ENCODE results near the gene GPR149. TPM values are rescaled to one million over a fixed set of nuclear protein-coding genes. Genes with fewer than 3 reads are reported as not detected.

Gene GPR149
- polyA plus RNA-seq, 1 donor from 2014 or later: 10.7 TPM

DNA sequence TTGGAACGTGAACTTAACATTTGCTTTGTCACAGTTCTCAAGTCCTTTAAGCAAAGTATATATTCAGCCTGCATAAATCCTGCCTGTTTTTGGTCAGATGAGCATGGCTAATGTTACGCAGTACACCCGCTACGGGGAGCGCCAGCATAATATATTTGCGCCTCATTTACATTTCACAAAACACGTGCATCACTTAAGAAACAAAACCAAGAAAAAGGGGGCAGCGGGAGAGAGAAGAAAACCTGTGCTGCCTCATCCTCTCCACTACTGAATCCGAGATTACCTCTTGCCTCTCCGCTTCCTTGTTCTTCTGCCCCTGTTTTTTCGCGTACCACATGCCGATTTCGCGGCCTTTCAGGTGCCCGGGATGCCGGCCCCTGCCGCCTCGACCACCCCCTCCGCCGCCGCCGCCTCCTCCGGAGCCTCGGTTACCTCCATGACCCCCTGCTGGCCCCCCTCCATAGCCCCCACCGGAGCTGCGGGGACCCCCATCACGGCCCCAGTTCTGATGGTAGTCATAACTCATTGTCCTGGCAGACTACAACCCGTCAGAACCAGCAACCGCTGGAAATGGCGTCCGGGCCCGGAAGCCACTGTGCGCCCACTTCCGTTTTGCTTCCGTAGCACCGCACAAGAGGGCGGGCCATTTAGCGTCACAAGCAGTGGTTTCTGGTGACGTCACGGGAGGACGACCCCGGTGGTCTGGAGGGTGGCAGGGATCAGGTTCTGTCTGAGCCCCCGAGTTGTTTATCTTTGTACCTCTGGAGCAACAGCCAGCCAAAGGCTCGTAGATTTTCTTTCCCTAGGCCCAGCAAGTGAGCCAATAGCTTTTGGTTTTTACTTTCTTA, 105.9 kb downstream of the GPR149 start, which contains the start of gene DHX36:
Gene DHX36 (minus strand): TSS at position 597 of the 848 bp plus-strand sequence. CDS start 71 bp downstream, at position 526.
- Histone ChIP-seq H3K79me2 (replicated peaks; ENCODE audit: insufficient read depth, low read length) (peaks cover 48% of the 10 kb centered on the region), H3K4me2 (ENCODE audit: low read length) (no peak within 1 kb of the TSS), H3K9ac (ENCODE audit: low read length) (peak within 1 kb of the TSS; percentile 97), H3K9me3 (ENCODE audit: low read length) (no peaks in the 10 kb centered on the region), H3K4me3 (ENCODE audit: low read length) (peak within 1 kb of the TSS; percentile 74), H3K27me3 (ENCODE audit: insufficient read depth, low read depth, low read length) (no peaks in the 10 kb centered on the region), H3F3A (ENCODE audit: insufficient read depth, low read length, poor library complexity, severe bottlenecking) (no peaks in the 10 kb centered on the region), H3K36me3 (ENCODE audit: insufficient read depth, low read length) (no peaks in the 10 kb centered on the region), H2AFZ (ENCODE audit: low read depth, low read length) (peak within 1 kb of the TSS; percentile 80), H3K27ac (ENCODE audit: low read length) (peak within 1 kb of the TSS; percentile 98), H3K9me2 (ENCODE audit: insufficient read depth, low read length) (no peaks in the 10 kb centered on the region), H4K20me1 (ENCODE audit: insufficient read depth) (peaks cover 8% of the 10 kb centered on the region)
- TF ChIP-seq EZH2 (IDR thresholded peaks at IDR 0.05; ENCODE audit: borderline replicate concordance, insufficient read depth, low read length, poor library complexity, severe bottlenecking) (no peak), EP300 (conservative IDR thresholded peaks at IDR 0.05; ENCODE audit: poor library complexity, severe bottlenecking) (peak; percentile 70), SMC3 (conservative IDR thresholded peaks at IDR 0.05; ENCODE audit: poor library complexity) (peak; percentile 51), CTCF (IDR thresholded peaks at IDR 0.05; ENCODE audit: poor library complexity, severe bottlenecking) (peak; percentile 54), RAD21 (conservative IDR thresholded peaks at IDR 0.05) (peak; percentile 52), TAF1 (IDR thresholded peaks at IDR 0.05; ENCODE audit: low read depth) (peak; percentile 67), POLR2AphosphoS5 (IDR thresholded peaks at IDR 0.05) (peak; percentile 98), REST (IDR thresholded peaks at IDR 0.05; ENCODE audit: borderline replicate concordance) (peak; percentile 92), MXI1 (conservative IDR thresholded peaks at IDR 0.05; ENCODE audit: poor library complexity, severe bottlenecking) (peak; percentile 95)

DNA sequence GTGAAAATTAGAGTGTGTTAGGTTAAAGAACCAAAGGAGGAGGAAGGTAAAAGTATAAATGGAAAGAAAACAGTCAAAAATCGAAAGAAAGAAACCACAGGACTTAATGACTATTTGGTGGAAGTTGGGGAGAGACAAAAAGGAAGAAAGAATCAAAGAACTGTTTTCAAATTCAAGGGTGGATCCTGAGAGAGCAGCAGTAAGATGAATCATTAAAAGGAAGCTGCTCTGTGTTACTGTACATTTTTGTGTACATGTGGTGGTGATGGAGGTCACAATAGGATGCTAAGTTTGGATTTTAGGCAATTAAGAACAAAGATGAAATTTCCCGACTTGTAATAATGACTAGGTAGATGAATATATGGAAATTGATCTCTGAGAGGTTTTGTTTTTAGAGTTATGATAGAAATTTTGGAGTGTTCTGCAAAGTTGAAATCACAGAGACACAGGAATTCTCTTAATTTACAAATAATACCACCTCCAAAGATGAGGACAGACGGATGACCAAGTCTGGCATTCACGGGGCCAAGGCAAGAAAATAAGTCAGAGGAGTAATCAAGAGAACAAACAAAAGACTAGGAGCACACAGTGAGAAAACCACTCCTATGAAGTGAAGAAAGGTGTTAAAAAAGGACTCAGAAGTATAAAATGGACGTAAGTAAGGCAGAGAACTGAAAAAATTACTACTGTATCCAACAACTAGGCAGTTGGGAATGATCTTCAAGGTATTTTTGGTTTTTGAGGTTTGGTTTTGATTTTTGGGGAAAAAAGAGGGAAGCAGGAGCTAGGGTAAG, 112.8 kb downstream of the GPR149 start:
- TF ChIP-seq MXI1 (conservative IDR thresholded peaks at IDR 0.05; ENCODE audit: poor library complexity, severe bottlenecking): no peak
- TF ChIP-seq RAD21 (conservative IDR thresholded peaks at IDR 0.05): no peak
- H3F3A ChIP-seq (ENCODE audit: insufficient read depth, low read length, poor library complexity, severe bottlenecking): no peaks in the 10 kb centered on the region
- H3K36me3 ChIP-seq (ENCODE audit: insufficient read depth, low read length): peaks cover 21% of the 10 kb centered on the region
- no peak overlapping the region for H3K27ac ChIP-seq (ENCODE audit: low read length)
- H3K27me3 ChIP-seq (ENCODE audit: insufficient read depth, low read depth, low read length): no peaks in the 10 kb centered on the region
- H3K79me2 ChIP-seq (replicated peaks; ENCODE audit: insufficient read depth, low read length): peaks cover 84% of the 10 kb centered on the region
- H3K9me2 ChIP-seq (ENCODE audit: insufficient read depth, low read length): no peaks in the 10 kb centered on the region
- H3K9ac ChIP-seq (ENCODE audit: low read length): no peak overlapping the region
- no peak overlapping the region for H3K4me2 ChIP-seq (ENCODE audit: low read length)
- no peak overlapping the region for H2AFZ ChIP-seq (ENCODE audit: low read depth, low read length)
- H4K20me1 ChIP-seq (ENCODE audit: insufficient read depth): peaks cover 12% of the 10 kb centered on the region
- peak overlapping the region; percentile 74 for H3K4me3 ChIP-seq (ENCODE audit: low read length)
- no peaks in the 10 kb centered on the region for H3K9me3 ChIP-seq (ENCODE audit: low read length)

All from neural cell (in vitro differentiated cells).